ENCODE measurements around the gene SRSF1. TPM values are rescaled to one million over a fixed set of nuclear protein-coding genes. Genes with fewer than 3 reads are reported as not detected.

The SRSF1 gene
- total RNA-seq, 1 experiment from 2014 or later = 434 TPM

DNA sequence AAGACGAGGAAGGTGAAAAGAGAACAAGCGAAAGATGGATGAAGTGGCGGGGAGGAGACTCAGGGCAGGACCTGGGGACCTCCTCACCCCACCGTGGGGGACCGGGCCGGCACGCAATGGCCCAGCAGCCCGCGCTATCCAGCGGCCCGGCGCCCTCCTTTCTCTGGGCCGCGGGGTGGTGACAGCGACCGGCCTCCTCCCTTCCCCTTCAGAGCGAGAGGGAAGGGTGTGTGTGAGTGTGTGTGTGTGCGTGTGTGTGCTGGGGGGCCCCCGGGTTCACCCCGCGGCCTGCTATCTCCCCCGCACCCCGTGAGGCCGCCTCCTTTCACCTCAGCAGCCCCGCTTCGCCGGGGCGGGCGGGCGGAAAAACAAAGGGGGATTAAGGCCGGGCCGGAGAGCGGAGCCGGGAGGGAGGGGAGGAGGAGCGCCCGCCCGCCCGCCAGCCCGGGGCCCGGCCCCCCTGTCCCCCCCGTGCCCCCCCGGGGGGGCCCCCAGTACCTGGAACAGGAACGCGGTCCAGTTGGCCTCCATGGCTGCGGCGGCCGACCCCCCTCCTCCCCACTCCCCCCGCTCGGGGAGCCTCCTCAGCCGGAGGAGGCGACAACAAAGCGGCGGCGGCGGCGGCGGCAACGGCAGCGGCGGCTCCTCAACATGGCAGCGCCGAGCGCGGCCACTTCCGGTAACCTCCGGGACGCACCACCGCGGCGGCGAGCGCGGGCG lies 19.3 kb downstream of the SRSF1 start, which contains the start of gene VEZF1:
Gene VEZF1, minus strand, starts transcription at position 674 of the 720 bp plus-strand sequence. Its CDS starts 143 bp downstream, at position 531.
- peak; percentile 48 for DNase-seq (ENCODE audit: low read depth, low spot score)
- Histone ChIP-seq H3K9ac (ENCODE audit: low read length) (peak within 1 kb of the TSS; percentile 76), H2AFZ (ENCODE audit: low read depth, low read length, poor library complexity, severe bottlenecking) (no peak within 1 kb of the TSS), H3K9me2 (ENCODE audit: insufficient read depth) (no peaks in the 10 kb centered on the region), H4K20me1 (ENCODE audit: insufficient read depth) (peaks cover 4% of the 10 kb centered on the region; the same call in 1 of the 2 replicates), H3K27me3 (ENCODE audit: insufficient read depth, low read length) (no peaks in the 10 kb centered on the region), H3K4me1 (ENCODE audit: control insufficient read depth in 1 of 2, insufficient read depth in 2 of 2, low read length in 2 of 2) (peaks cover 62 to 71% of the 10 kb centered on the region in 2 experiments), H3K27ac (ENCODE audit: low read depth, low read length) (peak within 1 kb of the TSS; percentile 96), H3K79me2 (ENCODE audit: insufficient read depth, low read length) (peaks cover 62% of the 10 kb centered on the region), H3K4me3 (replicated peaks in 1 of 2; ENCODE audit: low read depth in 1 of 2, low read length in 2 of 2) (peak within 1 kb of the TSS; percentile 67 to 73), H3K36me3 (ENCODE audit: control insufficient read depth in 1 of 2, insufficient read depth in 2 of 2, low read length in 2 of 2) (peaks cover 0 to 32% of the 10 kb centered on the region in 2 experiments; a peak in 2 of 4 replicates), H3K9me3 (ENCODE audit: control insufficient read depth in 1 of 2, insufficient read depth in 1 of 2, low read depth in 1 of 2, low read length in 2 of 2) (no peaks in the 10 kb centered on the region), H3K4me2 (ENCODE audit: low read length) (peak within 1 kb of the TSS; percentile 89)
- intact Hi-C loops (cut with micrococcal nuclease) = loop anchor here (2.0 to 5.0 kb wide), 2 partner anchors 39 to 110 kb away; no protein-coding TSS in a partner anchor
- ChIA-PET RAD21 (ENCODE audit: low non-redundant PET in 1 of 2, low total read pairs in 2 of 2, uncharacterized antibody in 2 of 2, unreplicated experiment in 2 of 2) (interaction anchor here (0.6 to 1.4 kb wide), 6 partner anchors 11 to 126 kb away, joined by 3 to 7 read pairs (median 3); no protein-coding TSS in a partner anchor), CTCF (interaction anchor here (0.6 to 15.4 kb wide), 4 partner anchors 9 to 130 kb away, joined by 3 to 288 read pairs (median 30); no protein-coding TSS in a partner anchor), POLR2A (interaction anchor here (0.6 to 4.4 kb wide), 8 partner anchors 13 to 140 kb away, joined by 3 to 30 read pairs (median 6); no protein-coding TSS in a partner anchor)
- BruUV-seq (replicated peaks) = no TSS peak
- peak; percentile 64 for ATAC-seq
- TF ChIP-seq CBX3 (IDR thresholded peaks at IDR 0.05; ENCODE audit: low read depth) (no peak), ZFX (IDR thresholded peaks at IDR 0.05) (peak; percentile 86), CEBPB (IDR thresholded peaks at IDR 0.05; ENCODE audit: low read depth) (no peak), ELF1 (IDR thresholded peaks at IDR 0.05; ENCODE audit: borderline replicate concordance, low read depth) (peak; percentile 40; the same call in 1 of the 2 replicates), POLR2A (IDR thresholded peaks at IDR 0.05; ENCODE audit: borderline replicate concordance, extremely low read depth, insufficient read depth, insufficient read length) (peak; percentile 32), SP1 (IDR thresholded peaks at IDR 0.05; ENCODE audit: low read depth) (no peak), SIN3A (IDR thresholded peaks at IDR 0.05; ENCODE audit: low read depth) (peak; percentile 47), EGR1 (IDR thresholded peaks at IDR 0.05; ENCODE audit: low read depth) (peak; percentile 16; the same call in 1 of the 2 replicates), RAD21 (IDR thresholded peaks at IDR 0.05; ENCODE audit: low read depth) (0 out of 2 replicates have a peak, but pooled peaks have one; percentile 10), YY1 (IDR thresholded peaks at IDR 0.05; ENCODE audit: extremely low read depth, insufficient replicate concordance, low read depth, low read length) (peak; percentile 79), FOSL1 (IDR thresholded peaks at IDR 0.05; ENCODE audit: low read depth) (no peak), JUND (IDR thresholded peaks at IDR 0.05) (no peak), TCF7L2 (IDR thresholded peaks at IDR 0.05; ENCODE audit: borderline replicate concordance, extremely low read depth, insufficient read depth, insufficient read length) (peak; percentile 68), POLR2AphosphoS5 (IDR thresholded peaks at IDR 0.05; ENCODE audit: low read depth, low read length) (peak; percentile 52)
- TF ChIP-seq, protein P1, sequence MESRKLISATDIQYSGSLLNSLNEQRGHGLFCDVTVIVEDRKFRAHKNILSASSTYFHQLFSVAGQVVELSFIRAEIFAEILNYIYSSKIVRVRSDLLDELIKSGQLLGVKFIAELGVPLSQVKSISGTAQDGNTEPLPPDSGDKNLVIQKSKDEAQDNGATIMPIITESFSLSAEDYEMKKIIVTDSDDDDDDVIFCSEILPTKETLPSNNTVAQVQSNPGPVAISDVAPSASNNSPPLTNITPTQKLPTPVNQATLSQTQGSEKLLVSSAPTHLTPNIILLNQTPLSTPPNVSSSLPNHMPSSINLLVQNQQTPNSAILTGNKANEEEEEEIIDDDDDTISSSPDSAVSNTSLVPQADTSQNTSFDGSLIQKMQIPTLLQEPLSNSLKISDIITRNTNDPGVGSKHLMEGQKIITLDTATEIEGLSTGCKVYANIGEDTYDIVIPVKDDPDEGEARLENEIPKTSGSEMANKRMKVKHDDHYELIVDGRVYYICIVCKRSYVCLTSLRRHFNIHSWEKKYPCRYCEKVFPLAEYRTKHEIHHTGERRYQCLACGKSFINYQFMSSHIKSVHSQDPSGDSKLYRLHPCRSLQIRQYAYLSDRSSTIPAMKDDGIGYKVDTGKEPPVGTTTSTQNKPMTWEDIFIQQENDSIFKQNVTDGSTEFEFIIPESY (IDR thresholded peaks at IDR 0.05; ENCODE audit: extremely low read depth, insufficient replicate concordance, low read length) = no peak
- TF ChIP-seq, protein P2, sequence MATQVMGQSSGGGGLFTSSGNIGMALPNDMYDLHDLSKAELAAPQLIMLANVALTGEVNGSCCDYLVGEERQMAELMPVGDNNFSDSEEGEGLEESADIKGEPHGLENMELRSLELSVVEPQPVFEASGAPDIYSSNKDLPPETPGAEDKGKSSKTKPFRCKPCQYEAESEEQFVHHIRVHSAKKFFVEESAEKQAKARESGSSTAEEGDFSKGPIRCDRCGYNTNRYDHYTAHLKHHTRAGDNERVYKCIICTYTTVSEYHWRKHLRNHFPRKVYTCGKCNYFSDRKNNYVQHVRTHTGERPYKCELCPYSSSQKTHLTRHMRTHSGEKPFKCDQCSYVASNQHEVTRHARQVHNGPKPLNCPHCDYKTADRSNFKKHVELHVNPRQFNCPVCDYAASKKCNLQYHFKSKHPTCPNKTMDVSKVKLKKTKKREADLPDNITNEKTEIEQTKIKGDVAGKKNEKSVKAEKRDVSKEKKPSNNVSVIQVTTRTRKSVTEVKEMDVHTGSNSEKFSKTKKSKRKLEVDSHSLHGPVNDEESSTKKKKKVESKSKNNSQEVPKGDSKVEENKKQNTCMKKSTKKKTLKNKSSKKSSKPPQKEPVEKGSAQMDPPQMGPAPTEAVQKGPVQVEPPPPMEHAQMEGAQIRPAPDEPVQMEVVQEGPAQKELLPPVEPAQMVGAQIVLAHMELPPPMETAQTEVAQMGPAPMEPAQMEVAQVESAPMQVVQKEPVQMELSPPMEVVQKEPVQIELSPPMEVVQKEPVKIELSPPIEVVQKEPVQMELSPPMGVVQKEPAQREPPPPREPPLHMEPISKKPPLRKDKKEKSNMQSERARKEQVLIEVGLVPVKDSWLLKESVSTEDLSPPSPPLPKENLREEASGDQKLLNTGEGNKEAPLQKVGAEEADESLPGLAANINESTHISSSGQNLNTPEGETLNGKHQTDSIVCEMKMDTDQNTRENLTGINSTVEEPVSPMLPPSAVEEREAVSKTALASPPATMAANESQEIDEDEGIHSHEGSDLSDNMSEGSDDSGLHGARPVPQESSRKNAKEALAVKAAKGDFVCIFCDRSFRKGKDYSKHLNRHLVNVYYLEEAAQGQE (IDR thresholded peaks at IDR 0.05; ENCODE audit: low read depth) = no peak
- TF ChIP-seq, protein P3, sequence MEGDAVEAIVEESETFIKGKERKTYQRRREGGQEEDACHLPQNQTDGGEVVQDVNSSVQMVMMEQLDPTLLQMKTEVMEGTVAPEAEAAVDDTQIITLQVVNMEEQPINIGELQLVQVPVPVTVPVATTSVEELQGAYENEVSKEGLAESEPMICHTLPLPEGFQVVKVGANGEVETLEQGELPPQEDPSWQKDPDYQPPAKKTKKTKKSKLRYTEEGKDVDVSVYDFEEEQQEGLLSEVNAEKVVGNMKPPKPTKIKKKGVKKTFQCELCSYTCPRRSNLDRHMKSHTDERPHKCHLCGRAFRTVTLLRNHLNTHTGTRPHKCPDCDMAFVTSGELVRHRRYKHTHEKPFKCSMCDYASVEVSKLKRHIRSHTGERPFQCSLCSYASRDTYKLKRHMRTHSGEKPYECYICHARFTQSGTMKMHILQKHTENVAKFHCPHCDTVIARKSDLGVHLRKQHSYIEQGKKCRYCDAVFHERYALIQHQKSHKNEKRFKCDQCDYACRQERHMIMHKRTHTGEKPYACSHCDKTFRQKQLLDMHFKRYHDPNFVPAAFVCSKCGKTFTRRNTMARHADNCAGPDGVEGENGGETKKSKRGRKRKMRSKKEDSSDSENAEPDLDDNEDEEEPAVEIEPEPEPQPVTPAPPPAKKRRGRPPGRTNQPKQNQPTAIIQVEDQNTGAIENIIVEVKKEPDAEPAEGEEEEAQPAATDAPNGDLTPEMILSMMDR (IDR thresholded peaks at IDR 0.05 in 2 of 3, conservative IDR thresholded peaks at IDR 0.05 in 1 of 3; ENCODE audit: borderline replicate concordance in 1 of 3, insufficient read depth in 1 of 3, low read depth in 2 of 3, low read length in 2 of 3) = no peak
- TF ChIP-seq, protein P4, sequence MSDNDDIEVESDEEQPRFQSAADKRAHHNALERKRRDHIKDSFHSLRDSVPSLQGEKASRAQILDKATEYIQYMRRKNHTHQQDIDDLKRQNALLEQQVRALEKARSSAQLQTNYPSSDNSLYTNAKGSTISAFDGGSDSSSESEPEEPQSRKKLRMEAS (IDR thresholded peaks at IDR 0.05) = 0 out of 2 replicates have a peak, but pooled peaks have one; percentile 15
